ENCODE data around the gene FAM3C.

DNA sequence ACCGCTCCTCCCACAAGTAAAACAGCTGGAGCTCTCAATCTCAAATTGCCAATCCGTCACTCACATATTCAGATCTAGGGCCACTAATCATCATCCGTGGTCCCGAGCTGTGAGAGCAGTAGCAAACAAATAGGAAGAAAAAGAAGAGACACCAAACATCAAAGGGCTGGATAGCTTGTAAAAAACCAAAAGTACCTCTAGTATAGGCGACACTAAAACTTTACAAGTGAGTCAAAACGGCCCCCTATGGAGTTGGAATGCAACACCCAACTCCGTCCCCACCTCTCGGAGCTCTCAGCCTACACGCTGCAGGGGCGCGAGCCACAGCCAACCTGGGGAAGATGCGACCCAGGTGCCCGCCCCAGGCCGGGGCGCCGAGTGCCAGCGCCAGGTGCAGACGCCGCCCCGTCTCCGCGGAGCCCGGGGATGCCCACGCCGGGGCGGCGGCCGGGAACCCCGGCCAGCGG is 581 bp downstream of the FAM3C start:
- no peak for TF ChIP-seq EZH2phosphoT487 (IDR thresholded peaks at IDR 0.05; ENCODE audit: borderline replicate concordance, low read length)
- no peak for TF ChIP-seq CTCF (IDR thresholded peaks at IDR 0.05; ENCODE audit: low read depth, low read length, poor library complexity, severe bottlenecking)

Measured in DOHH2 (cell line).